ENCODE results near the gene IZUMO1R.

GRCh38 chr11:94307101-94307791, 2.9 kb downstream of the IZUMO1R start:
- TF ChIP-seq, protein P1, sequence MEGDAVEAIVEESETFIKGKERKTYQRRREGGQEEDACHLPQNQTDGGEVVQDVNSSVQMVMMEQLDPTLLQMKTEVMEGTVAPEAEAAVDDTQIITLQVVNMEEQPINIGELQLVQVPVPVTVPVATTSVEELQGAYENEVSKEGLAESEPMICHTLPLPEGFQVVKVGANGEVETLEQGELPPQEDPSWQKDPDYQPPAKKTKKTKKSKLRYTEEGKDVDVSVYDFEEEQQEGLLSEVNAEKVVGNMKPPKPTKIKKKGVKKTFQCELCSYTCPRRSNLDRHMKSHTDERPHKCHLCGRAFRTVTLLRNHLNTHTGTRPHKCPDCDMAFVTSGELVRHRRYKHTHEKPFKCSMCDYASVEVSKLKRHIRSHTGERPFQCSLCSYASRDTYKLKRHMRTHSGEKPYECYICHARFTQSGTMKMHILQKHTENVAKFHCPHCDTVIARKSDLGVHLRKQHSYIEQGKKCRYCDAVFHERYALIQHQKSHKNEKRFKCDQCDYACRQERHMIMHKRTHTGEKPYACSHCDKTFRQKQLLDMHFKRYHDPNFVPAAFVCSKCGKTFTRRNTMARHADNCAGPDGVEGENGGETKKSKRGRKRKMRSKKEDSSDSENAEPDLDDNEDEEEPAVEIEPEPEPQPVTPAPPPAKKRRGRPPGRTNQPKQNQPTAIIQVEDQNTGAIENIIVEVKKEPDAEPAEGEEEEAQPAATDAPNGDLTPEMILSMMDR (IDR thresholded peaks at IDR 0.05) = no peak
- no peak for TF ChIP-seq EZH2 (IDR thresholded peaks at IDR 0.05; ENCODE audit: borderline replicate concordance, insufficient read depth, low read depth, low read length, poor library complexity, severe bottlenecking)

Measured in B cell (primary cell).